ENCODE results near the gene OR4C11.

Gene OR4C11

DNA sequence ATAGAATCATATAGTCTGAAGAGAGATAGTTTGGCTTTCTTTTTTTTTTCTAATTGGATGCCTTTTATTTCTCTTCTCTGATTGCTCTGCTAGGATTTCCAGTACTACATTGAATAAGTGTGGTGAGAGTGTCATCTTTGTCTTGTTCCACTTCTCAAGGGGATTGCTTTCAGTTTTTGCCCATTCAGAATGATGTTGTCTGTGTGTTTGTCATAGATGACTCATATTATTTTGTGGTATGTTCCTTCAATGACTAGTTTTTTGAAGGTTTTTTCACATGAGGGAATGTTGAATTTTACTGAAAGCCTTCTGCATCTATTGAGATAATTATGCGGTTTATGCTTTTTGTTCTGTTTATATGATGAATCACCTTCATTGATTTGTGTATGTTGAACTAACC, 17.1 kb upstream of the OR4C11 start:
- Histone ChIP-seq H3K27me3 (replicated peaks) (no peaks in the 10 kb centered on the region), H3K27ac (no peak overlapping the region), H3K4me3 (ENCODE audit: low read depth, low read length) (no peak overlapping the region), H3K36me3 (replicated peaks) (no peaks in the 10 kb centered on the region)
- TF ChIP-seq, protein P1, sequence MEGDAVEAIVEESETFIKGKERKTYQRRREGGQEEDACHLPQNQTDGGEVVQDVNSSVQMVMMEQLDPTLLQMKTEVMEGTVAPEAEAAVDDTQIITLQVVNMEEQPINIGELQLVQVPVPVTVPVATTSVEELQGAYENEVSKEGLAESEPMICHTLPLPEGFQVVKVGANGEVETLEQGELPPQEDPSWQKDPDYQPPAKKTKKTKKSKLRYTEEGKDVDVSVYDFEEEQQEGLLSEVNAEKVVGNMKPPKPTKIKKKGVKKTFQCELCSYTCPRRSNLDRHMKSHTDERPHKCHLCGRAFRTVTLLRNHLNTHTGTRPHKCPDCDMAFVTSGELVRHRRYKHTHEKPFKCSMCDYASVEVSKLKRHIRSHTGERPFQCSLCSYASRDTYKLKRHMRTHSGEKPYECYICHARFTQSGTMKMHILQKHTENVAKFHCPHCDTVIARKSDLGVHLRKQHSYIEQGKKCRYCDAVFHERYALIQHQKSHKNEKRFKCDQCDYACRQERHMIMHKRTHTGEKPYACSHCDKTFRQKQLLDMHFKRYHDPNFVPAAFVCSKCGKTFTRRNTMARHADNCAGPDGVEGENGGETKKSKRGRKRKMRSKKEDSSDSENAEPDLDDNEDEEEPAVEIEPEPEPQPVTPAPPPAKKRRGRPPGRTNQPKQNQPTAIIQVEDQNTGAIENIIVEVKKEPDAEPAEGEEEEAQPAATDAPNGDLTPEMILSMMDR (IDR thresholded peaks at IDR 0.05; ENCODE audit: low read depth, low read length, missing control alignments): no peak
- DNase-seq: no peak
- in situ Hi-C loops (cut with HindIII; ENCODE audit: low pct_ligation_motif_present, low sequenced_read_pairs): no loop called here

DNA sequence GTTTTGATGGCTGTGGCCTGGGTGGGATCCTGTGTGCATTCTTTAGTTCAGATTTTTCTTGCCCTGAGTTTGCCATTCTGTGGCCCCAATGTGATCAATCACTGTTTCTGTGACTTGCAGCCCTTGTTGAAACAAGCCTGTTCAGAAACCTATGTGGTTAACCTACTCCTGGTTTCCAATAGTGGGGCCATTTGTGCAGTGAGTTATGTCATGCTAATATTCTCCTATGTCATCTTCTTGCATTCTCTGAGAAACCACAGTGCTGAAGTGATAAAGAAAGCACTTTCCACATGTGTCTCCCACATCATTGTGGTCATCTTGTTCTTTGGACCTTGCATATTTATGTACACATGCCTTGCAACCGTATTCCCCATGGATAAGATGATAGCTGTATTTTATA, 34.9 kb downstream of the OR4C11 start:
- DNase-seq: no peak
- in situ Hi-C loops (cut with HindIII; ENCODE audit: low pct_ligation_motif_present, low sequenced_read_pairs): no loop called here
- no peak overlapping the region for H3K27ac ChIP-seq
- TF ChIP-seq, protein P1 (IDR thresholded peaks at IDR 0.05; ENCODE audit: low read depth, low read length, missing control alignments): no peak
- H3K27me3 ChIP-seq (replicated peaks): no peaks in the 10 kb centered on the region
- no peak overlapping the region for H3K4me3 ChIP-seq (ENCODE audit: low read depth, low read length)
- no peaks in the 10 kb centered on the region for H3K36me3 ChIP-seq (replicated peaks)

DNA sequence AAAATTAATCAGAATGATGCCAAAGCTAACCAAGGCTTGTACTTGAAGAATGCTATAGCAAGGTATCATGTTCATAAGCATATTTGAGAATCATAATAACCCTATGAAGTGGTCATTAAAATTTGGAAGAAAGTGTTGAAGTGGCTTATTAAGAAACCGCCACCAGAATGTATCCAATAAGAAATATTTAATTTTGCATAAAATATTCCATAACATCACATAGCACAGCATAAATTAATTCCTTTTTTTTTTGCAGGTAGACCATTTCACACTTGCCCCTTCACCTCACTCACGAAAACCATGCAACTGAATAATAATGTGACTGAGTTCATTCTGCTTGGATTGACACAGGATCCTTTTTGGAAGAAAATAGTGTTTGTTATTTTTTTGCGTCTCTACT, 35.6 kb downstream of the OR4C11 start, which contains the start of gene OR4C16:
Gene OR4C16, plus strand, starts transcription at position 301 of the 400 bp plus-strand sequence. Its CDS starts 0 bp downstream, at position 301.
- TF ChIP-seq, protein P1 (IDR thresholded peaks at IDR 0.05; ENCODE audit: low read depth, low read length, missing control alignments): no peak
- in situ Hi-C loops (cut with HindIII; ENCODE audit: low pct_ligation_motif_present, low sequenced_read_pairs): no loop called here
- DNase-seq: no peak

DNA sequence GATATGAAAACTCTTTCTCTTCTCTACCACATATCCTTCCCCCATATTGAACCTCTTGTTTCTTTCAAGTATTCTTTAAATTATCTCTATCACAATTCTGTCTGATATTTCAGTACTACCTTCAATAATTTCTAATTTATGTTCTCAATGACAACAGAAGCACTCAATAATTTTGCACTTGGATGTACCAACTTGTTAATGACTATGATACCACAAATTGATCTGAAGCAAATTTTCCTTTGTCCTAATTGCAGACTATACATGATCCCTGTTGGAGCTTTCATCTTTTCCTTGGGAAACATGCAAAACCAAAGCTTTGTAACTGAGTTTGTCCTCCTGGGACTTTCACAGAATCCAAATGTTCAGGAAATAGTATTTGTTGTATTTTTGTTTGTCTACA, 53.3 kb downstream of the OR4C11 start, which contains the start of gene OR4C15:
Gene OR4C15, plus strand, starts transcription at position 301 of the 400 bp plus-strand sequence. Its CDS starts 0 bp downstream, at position 301.
- TF ChIP-seq, protein P1 (IDR thresholded peaks at IDR 0.05; ENCODE audit: low read depth, low read length, missing control alignments): no peak
- Histone ChIP-seq H3K36me3 (replicated peaks) (no peaks in the 10 kb centered on the region), H3K27ac (no peak within 1 kb of the TSS), H3K4me3 (ENCODE audit: low read depth, low read length) (no peak within 1 kb of the TSS), H3K27me3 (replicated peaks) (no peaks in the 10 kb centered on the region)
- in situ Hi-C loops (cut with HindIII; ENCODE audit: low pct_ligation_motif_present, low sequenced_read_pairs): no loop called here
- no peak for DNase-seq

More for the DNA sequence above, 35.6 kb downstream of the OR4C11 start, which contains the start of gene OR4C16:
- Histone ChIP-seq H3K36me3 (replicated peaks) (no peaks in the 10 kb centered on the region), H3K27me3 (replicated peaks) (no peaks in the 10 kb centered on the region), H3K27ac (no peak within 1 kb of the TSS), H3K4me3 (ENCODE audit: low read depth, low read length) (no peak within 1 kb of the TSS)

All from brain microvascular endothelial cell (primary cell).